HG02938 (cell line): ENCODE measurements around the gene ROR1.
A peak's percentile ranks its signal among the peaks of the same experiment; 100 is the strongest.

ENCODE experiments used
- ATAC-seq: cut with Tn5 transposase; IDR thresholded peaks from one replicate; pipeline ENCODE4 v1.9.1; 2021; ENCODE audit warnings: mild to moderate bottlenecking, moderate library complexity; ENCODE audit not compliant: unreplicated experiment

Gene ROR1

DNA sequence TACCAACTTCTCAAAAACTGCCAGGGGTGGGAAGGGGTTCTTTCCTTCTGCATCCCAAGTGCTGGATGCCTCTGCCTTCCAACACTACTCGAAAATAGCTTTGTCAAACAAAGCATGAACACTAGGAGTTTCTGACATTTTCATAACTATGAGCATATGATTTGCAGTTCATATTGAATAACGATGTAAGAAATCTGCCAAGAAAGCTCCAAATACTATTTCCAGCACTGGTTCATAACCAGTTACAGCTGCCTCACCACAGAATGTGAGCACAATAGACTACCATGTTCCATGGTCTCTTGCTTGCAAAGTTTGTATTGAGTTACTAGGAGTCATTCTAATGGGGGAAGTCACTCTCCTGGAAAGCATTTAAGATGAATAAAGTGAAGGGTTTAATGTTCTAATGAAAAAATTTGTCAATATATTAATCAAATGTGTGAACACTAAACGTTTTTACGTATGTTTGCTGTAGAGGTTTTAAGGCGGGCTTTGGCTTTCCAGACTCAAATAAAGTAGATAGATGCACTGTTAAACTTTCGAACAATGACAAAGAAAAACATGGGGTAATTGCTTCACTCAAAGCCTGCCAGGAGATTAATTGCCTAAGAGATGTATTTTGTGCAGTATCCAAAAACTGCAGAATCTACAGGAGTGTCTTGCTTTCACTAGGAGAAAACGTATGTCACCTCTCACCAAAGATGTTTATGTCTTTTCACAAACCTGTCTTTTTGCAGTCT lies 351.1 kb downstream of the ROR1 start:
- no peak for ATAC-seq

DNA sequence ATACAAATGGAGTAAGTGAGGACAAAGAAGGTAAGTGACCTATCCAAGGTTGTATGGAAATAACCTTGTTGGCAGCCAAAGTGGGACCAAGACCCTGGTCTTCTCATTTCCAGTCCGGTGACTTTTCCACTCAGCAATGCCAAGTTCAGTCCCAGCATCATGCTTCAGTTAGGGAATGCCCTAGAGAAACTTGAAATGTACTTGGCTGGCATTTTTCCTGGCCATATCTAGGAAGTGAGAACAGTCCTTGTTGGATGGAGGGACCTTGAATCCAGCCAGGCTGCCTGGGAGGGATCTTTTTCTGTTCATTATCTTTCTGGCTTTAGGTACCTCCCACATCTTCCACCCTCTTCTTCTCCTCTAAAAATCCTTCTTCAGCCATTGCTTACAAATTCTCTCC lies 352.8 kb downstream of the ROR1 start:
- no peak for ATAC-seq

GRCh38 chr1:64127297-64127696 lies 353.5 kb downstream of the ROR1 start:
- no peak for ATAC-seq

DNA sequence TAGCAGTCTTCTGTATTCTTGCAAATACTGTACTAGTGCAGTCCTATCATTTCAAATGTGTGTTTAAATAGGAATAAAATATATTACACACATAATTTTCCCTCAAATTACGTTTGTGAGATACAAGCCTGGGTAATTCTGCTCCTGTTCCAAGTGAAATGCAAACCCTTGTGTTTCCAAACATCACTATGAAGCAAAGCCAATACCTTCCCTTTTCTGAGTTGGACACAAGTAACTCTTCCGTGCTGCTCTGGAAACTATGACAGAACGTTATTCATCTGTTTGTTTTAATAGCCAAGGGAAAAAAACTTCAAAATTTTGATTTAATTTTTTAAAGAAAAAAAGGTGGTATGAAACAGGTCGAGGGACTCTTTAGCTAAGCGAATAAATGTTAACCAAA lies 355.9 kb downstream of the ROR1 start:
- no peak for ATAC-seq

- no peak for ATAC-seq
Measured at GRCh38 chr1:64131155-64131554, 357.3 kb downstream of the ROR1 start.

- ATAC-seq, result no peak
Measured at GRCh38 chr1:64133036-64133435, 359.2 kb downstream of the ROR1 start.

DNA sequence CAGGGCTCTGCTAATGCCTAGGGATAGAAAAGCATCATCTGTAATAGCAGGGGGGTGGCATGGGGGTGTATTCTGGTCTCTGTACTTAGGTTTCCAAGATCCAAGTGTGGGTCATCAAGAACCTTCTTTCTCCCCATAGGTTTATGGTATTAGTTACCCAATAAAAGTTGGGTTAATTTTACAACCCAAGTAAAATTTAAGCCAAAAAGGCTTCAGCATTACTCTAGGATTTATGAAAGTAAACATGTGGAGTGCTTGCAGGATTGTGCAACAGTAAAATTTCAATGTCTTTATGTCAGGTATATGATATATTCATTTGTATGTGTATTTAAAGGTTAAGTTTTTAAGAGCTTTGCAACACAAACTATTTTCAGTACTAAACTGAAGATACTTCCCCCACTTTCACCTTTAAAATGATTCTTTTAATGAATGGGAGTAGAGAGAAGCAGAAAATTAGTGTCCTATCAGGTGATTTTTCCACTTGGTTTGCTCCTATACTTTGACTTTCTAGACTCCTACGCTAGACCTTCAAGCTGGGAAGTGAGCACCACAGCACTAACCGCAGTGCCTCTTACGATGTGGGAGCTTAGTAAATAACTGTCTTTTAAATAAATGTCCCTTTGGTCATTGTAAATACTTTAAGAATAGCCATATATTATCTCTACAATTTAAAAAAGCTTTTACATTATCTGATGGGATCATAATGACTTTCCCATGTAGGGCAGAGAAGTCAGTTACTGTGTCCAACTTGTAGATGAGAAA lies 361.8 kb downstream of the ROR1 start:
- no peak for ATAC-seq

- no peak for ATAC-seq
Measured at GRCh38 chr1:64136296-64136695, 362.5 kb downstream of the ROR1 start.

DNA sequence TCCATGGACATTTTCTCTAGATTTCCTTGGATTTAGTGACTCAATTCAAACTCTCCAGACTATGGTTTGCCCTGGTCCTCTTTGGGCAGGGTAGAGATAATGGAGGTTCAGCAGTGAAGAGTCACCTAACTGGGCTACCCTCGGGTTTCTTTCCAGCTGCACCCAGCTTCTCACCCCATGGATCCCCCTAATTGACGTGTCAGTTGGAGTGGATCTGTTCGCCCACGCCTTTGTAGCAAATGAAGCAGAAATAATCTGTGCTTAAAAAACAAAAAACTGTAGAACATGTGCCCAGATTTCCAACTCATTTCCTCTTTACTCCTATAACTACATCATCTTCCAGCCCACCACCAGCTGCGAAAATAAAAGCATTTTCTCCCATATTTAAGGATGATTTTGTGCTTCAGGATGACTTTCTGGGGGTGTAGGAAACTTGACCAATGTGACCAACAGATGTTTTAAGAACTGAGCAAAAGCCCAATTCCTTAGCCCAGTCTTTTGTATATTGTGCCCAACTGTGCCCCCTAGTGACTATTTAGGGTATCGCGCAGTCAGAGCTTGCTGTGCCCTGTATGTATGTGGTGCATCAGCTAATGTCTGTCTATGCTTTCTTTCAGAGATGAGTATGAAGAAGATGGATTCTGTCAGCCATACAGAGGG lies 363.1 kb downstream of the ROR1 start:
- peak; percentile 49 for ATAC-seq

DNA sequence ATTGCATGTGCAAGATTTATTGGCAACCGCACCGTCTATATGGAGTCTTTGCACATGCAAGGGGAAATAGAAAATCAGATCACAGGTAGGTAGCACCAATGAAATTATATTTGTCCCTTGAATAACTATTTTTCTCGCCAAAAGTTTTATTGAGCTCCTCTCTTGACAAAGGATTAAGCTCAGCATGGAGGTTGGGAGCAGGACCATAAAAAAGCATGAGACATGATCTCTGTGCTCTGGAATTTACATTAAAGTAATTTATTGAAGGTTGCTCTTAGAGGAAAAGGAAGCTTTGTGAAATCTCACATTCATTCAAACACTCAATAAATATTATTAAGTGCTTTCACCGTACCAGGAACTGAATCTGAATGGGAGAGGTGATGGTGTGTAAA lies 363.6 kb downstream of the ROR1 start:
- no peak for ATAC-seq

GRCh38 chr1:64139877-64140276 lies 366.1 kb downstream of the ROR1 start:
- ATAC-seq, result no peak

GRCh38 chr1:64140596-64140995 lies 366.8 kb downstream of the ROR1 start:
- no peak for ATAC-seq

DNA sequence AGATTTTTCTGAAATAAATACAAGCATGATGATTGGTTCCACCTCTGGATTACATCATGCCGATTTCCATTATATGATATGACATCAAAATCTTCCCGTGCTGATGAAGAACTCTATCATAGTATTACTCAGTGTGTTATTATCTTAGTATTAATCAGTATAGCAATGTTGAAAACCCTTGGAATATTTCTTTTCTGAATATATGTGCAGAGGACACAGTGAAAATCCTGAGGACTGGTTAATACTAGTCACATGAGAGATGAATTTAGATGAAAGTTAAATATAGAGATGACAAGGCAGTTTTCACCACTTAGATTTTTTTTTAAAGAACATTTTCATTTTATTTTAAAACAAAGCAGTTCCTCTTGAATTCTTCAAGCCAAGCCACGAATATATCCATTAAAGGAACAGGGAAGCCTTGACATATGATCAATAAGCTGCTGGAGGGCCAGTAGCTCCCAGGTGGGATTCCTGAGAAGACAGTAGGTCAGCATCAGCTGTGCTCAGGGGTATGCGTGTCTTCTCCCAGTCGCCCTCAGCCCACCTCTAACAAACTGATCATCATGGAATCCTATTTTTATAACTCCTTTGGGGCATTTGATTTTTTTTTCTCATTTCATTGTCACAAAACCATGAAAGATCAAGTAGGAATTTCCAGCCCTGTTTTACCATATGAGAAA lies 373.4 kb downstream of the ROR1 start:
- no peak for ATAC-seq

DNA sequence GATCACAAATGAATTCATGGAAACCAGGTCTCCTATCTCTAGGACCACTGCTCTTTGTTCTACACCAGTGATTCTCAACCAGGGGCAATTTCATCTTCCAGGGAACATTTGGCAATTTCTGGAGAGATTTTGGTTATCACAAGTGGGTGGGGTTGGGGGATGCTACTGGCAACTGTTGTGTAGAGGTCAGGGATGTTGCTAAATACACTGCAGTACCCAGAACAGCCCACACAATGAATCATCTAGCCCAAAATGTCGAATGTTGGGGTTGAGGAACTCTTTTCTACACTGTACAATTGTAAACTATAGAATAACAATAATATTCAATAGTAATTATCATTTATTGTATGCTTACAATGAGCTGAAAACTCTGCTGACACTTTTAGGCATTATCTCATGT lies 373.9 kb downstream of the ROR1 start:
- no peak for ATAC-seq

GRCh38 chr1:64150266-64150665 lies 376.4 kb downstream of the ROR1 start:
- no peak for ATAC-seq

DNA sequence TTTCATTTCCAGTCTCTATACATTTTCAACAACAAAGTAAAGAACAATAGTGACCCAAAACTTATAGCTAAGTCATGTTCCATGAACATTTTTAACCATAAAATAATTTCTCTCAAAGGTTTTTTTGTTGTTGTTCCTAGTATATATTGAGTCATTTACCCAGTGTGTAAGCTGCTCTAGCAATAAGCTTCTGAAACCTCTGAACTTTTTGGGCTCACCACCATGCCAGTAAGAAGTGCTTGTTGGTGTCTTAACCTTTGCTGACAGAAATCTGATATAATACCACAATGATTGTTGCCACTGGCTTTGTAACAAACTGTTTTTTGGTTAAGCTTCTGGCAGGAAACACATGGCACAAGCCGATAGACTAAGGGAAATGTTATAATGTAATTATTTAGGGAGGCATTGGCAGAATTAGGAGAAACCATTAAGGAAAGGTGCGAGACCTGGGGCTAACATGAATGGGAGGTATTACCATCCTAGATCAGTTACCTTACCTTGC lies 377.0 kb downstream of the ROR1 start:
- no peak for ATAC-seq

- no peak for ATAC-seq
Measured at GRCh38 chr1:64155278-64155677, 381.5 kb downstream of the ROR1 start.

GRCh38 chr1:64161357-64161941 lies 387.6 kb downstream of the ROR1 start:
- no peak for ATAC-seq

DNA sequence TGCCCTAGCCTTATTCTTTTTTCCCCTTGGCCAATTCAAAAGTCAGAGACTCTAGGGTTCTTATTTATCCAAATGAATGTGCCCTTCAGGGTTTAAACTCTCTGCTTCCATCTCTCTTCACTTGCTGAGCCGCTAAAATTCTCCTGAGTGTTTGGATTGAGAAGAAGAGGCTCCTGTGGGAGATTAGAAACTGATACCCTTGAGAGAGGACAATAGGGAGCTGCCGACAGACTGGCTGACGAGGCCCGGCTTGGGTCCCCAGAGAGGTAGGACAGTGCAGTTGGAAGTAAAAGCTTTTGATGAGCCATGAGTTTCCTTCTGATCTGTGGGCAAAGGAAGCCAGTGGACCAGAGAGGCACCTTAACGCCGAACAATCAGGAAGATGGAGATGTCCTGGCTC lies 388.3 kb downstream of the ROR1 start:
- no peak for ATAC-seq

DNA sequence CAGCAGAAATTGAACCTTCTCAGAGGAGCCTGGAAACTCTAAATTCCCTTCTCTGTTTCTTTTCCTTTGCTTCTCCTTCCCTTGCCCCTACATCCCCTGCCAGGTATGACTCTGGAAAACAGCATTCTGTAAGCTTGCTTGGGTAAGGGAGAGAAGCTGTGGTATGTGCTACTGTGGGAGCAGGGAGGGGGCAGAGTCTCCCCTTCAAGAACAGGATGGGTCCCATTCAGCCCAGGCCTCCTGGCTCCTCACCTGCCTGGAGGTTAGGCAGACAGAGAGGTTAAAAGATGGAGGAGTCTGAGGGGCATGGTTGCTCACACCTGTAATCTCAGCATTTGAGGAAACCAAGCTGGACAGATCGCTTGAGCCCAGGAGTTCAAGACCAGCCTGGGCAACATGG lies 389.0 kb downstream of the ROR1 start:
- ATAC-seq, result no peak

DNA sequence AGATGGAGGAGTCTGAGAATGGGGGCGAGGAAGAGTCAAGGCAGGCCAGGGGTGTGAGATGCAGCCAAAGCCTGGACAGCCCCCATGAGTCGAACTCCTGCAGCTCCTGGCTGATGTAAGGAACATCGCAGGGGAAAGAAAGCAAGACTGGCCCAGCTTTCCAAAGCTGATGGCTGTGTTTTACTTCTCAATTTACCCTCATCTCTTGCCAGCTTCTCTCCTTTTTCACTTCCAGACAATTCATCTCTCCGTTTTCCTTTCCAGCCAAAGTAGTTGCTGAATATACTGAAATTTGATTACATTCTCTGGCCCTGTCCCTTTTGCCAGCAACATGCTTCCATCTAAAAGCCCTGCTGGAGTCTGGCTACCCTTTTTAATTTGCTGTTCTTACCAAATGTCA lies 389.6 kb downstream of the ROR1 start:
- no peak for ATAC-seq
